Measurements from ENCODE around the gene SZT2.

SZT2 gene

GRCh38 chr1:43419627-43420425, 30.1 kb downstream of the SZT2 start:
- H3K4me3 ChIP-seq (ENCODE audit: low read depth, low read length) = no peak overlapping the region
- no peak for DNase-seq (ENCODE audit: low read depth)

GRCh38 chr1:43420874-43421273, 31.2 kb downstream of the SZT2 start:
- no peak for DNase-seq (ENCODE audit: low read depth)
- H3K4me3 ChIP-seq (ENCODE audit: low read depth, low read length) = no peak overlapping the region

GRCh38 chr1:43421396-43421795, 31.7 kb downstream of the SZT2 start:
- no peak for DNase-seq (ENCODE audit: low read depth)
- no peak overlapping the region for H3K4me3 ChIP-seq (ENCODE audit: low read depth, low read length)

GRCh38 chr1:43421976-43422750, 32.5 kb downstream of the SZT2 start:
- no peak overlapping the region for H3K4me3 ChIP-seq (ENCODE audit: low read depth, low read length)
- no peak for DNase-seq (ENCODE audit: low read depth)

- DNase-seq (ENCODE audit: low read depth) = no peak
- no peak overlapping the region for H3K4me3 ChIP-seq (ENCODE audit: low read depth, low read length)
Observed at GRCh38 chr1:43422995-43423671, 33.4 kb downstream of the SZT2 start.

GRCh38 chr1:43423672-43424550, 34.2 kb downstream of the SZT2 start:
- no peak overlapping the region for H3K4me3 ChIP-seq (ENCODE audit: low read depth, low read length)
- no peak for DNase-seq (ENCODE audit: low read depth)

GRCh38 chr1:43425045-43425444, 35.3 kb downstream of the SZT2 start:
- DNase-seq (ENCODE audit: low read depth) = no peak
- H3K4me3 ChIP-seq (ENCODE audit: low read depth, low read length) = no peak overlapping the region

GRCh38 chr1:43426221-43426620, 36.5 kb downstream of the SZT2 start:
- no peak for DNase-seq (ENCODE audit: low read depth)
- H3K4me3 ChIP-seq (ENCODE audit: low read depth, low read length) = no peak overlapping the region

- H3K4me3 ChIP-seq (ENCODE audit: low read depth, low read length) = no peak overlapping the region
- DNase-seq (ENCODE audit: low read depth) = no peak
Observed at GRCh38 chr1:43427524-43427923, 37.8 kb downstream of the SZT2 start.

- H3K4me3 ChIP-seq (ENCODE audit: low read depth, low read length) = no peak overlapping the region
- DNase-seq (ENCODE audit: low read depth) = no peak
Observed at GRCh38 chr1:43427941-43428340, 38.2 kb downstream of the SZT2 start.

- DNase-seq (ENCODE audit: low read depth) = no peak
- no peak overlapping the region for H3K4me3 ChIP-seq (ENCODE audit: low read depth, low read length)
Observed at GRCh38 chr1:43430831-43431230, 41.1 kb downstream of the SZT2 start.

- no peak overlapping the region for H3K4me3 ChIP-seq (ENCODE audit: low read depth, low read length)
- DNase-seq (ENCODE audit: low read depth) = no peak
Observed at GRCh38 chr1:43431676-43432075, 42.0 kb downstream of the SZT2 start.

- DNase-seq (ENCODE audit: low read depth) = no peak
- no peak overlapping the region for H3K4me3 ChIP-seq (ENCODE audit: low read depth, low read length)
Observed at GRCh38 chr1:43432171-43432860, 42.6 kb downstream of the SZT2 start.

GRCh38 chr1:43432907-43433306, 43.2 kb downstream of the SZT2 start:
- H3K4me3 ChIP-seq (ENCODE audit: low read depth, low read length) = no peak overlapping the region
- DNase-seq (ENCODE audit: low read depth) = no peak

- H3K4me3 ChIP-seq (ENCODE audit: low read depth, low read length) = no peak overlapping the region
- no peak for DNase-seq (ENCODE audit: low read depth)
Observed at GRCh38 chr1:43434256-43434655, 44.6 kb downstream of the SZT2 start.

- H3K4me3 ChIP-seq (ENCODE audit: low read depth, low read length) = no peak overlapping the region
- DNase-seq (ENCODE audit: low read depth) = peak; percentile 17
Observed at GRCh38 chr1:43435146-43436145, 45.7 kb downstream of the SZT2 start.

GRCh38 chr1:43436371-43436770, 46.7 kb downstream of the SZT2 start:
- DNase-seq (ENCODE audit: low read depth) = no peak
- no peak overlapping the region for H3K4me3 ChIP-seq (ENCODE audit: low read depth, low read length)

Data from skeletal muscle cell (primary cell).